Measurements from ENCODE around the gene SNAI3. TPM values are rescaled to one million over a fixed set of nuclear protein-coding genes. Genes with fewer than 3 reads are reported as not detected.

SNAI3 gene
- total and polyA plus RNA-seq, 2 experiments from 2014 or later, result 10.3 to 19.4 TPM

DNA sequence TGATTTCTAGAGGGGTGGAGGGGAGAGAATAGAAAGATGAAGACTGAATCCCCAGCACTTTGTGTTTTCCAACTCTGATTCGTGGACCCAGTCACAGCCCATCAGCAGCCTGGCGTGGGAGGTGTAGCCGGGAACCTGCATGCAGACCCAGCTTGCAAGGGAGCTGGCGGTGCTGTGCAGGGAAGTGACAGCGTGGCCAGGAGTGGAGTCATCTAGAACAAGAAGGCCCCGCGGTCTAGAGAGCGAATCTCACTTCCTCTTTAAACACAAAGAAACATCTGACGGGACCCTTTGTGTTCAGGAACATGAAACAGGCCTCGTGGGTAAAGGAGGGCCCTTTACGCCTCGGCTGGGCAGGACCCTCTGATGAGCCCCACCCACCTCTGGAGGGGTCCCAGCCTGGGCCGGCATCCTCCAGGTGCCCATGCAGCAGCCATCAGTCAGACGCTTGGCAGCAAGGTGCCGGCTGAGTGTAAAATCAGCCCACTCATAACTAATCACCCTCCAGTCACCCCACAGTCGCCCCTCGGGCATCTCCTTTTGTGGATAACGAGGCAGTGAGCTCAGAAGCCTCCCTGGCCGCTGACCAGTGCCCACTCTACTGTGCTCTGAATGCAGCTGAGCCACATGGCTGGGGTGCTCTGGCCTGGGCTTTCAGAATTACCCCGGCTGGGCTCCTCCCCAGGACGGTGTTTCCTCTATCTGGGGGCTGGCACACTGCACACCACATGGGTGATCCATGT is 4.4 kb downstream of the SNAI3 start:
- peaks cover 3% of the 10 kb centered on the region; the same call in 2 of the 3 replicates for H3K36me3 Mint-ChIP-seq (ENCODE audit: low read depth)
- peaks cover 20% of the 10 kb centered on the region for H3K27me3 Mint-ChIP-seq (ENCODE audit: insufficient read depth, low read depth, poor library complexity)
- no peak for ATAC-seq
- Histone ChIP-seq H3K36me3 (ENCODE audit: insufficient read depth) (no peaks in the 10 kb centered on the region; the same call in 1 of the 2 replicates), H4K20me1 (replicated peaks; ENCODE audit: insufficient read depth) (0 out of 2 replicates have a peak, but pooled peaks cover 5% of the 10 kb centered on the region), H3K4me3 (no peak overlapping the region), H2AFZ (no peak overlapping the region), H3K4me2 (no peak overlapping the region), H3F3A (replicated peaks; ENCODE audit: low read depth) (peaks cover 3% of the 10 kb centered on the region; the same call in 1 of the 2 replicates), H3K27me3 (ENCODE audit: insufficient read depth) (peaks cover 2% of the 10 kb centered on the region), H3K27ac (ENCODE audit: low read depth) (no peak overlapping the region), H3K79me2 (replicated peaks; ENCODE audit: insufficient read depth) (peaks cover 4% of the 10 kb centered on the region), H3K4me1 (ENCODE audit: insufficient read depth) (peaks cover 9% of the 10 kb centered on the region), H3K9me2 (ENCODE audit: insufficient read depth) (no peaks in the 10 kb centered on the region)
- H3K27ac Mint-ChIP-seq, result no peak overlapping the region
- no peak overlapping the region for H3K4me3 Mint-ChIP-seq
- no peaks in the 10 kb centered on the region for H3K9me3 Mint-ChIP-seq
- H3K4me1 Mint-ChIP-seq, result peaks cover 7% of the 10 kb centered on the region
- DNase-seq (ENCODE audit: low spot score), result no peak
- TF ChIP-seq JUNB (IDR thresholded peaks at IDR 0.05; ENCODE audit: unreplicated experiment) (no peak), ZNF331 (CRISPR knock-in tag; IDR thresholded peaks at IDR 0.05; ENCODE audit: low read depth) (no peak), EZH2 (IDR thresholded peaks at IDR 0.05; ENCODE audit: low read depth, unreplicated experiment) (no peak), ZNF462 (CRISPR knock-in tag; IDR thresholded peaks at IDR 0.05) (no peak), CREB1 (CRISPR knock-in tag; IDR thresholded peaks at IDR 0.05; ENCODE audit: low read depth) (no peak), NANOG (IDR thresholded peaks at IDR 0.05; ENCODE audit: borderline replicate concordance) (no peak), ZNF114 (CRISPR knock-in tag; IDR thresholded peaks at IDR 0.05) (no peak), STAT1 (IDR thresholded peaks at IDR 0.05; ENCODE audit: unreplicated experiment) (no peak)
- TF ChIP-seq, protein P1, sequence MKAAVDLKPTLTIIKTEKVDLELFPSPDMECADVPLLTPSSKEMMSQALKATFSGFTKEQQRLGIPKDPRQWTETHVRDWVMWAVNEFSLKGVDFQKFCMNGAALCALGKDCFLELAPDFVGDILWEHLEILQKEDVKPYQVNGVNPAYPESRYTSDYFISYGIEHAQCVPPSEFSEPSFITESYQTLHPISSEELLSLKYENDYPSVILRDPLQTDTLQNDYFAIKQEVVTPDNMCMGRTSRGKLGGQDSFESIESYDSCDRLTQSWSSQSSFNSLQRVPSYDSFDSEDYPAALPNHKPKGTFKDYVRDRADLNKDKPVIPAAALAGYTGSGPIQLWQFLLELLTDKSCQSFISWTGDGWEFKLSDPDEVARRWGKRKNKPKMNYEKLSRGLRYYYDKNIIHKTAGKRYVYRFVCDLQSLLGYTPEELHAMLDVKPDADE (IDR thresholded peaks at IDR 0.05), result no peak
- TF ChIP-seq, protein P2, sequence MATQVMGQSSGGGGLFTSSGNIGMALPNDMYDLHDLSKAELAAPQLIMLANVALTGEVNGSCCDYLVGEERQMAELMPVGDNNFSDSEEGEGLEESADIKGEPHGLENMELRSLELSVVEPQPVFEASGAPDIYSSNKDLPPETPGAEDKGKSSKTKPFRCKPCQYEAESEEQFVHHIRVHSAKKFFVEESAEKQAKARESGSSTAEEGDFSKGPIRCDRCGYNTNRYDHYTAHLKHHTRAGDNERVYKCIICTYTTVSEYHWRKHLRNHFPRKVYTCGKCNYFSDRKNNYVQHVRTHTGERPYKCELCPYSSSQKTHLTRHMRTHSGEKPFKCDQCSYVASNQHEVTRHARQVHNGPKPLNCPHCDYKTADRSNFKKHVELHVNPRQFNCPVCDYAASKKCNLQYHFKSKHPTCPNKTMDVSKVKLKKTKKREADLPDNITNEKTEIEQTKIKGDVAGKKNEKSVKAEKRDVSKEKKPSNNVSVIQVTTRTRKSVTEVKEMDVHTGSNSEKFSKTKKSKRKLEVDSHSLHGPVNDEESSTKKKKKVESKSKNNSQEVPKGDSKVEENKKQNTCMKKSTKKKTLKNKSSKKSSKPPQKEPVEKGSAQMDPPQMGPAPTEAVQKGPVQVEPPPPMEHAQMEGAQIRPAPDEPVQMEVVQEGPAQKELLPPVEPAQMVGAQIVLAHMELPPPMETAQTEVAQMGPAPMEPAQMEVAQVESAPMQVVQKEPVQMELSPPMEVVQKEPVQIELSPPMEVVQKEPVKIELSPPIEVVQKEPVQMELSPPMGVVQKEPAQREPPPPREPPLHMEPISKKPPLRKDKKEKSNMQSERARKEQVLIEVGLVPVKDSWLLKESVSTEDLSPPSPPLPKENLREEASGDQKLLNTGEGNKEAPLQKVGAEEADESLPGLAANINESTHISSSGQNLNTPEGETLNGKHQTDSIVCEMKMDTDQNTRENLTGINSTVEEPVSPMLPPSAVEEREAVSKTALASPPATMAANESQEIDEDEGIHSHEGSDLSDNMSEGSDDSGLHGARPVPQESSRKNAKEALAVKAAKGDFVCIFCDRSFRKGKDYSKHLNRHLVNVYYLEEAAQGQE (IDR thresholded peaks at IDR 0.05; ENCODE audit: unreplicated experiment), result no peak

Measured in GM23338 (cell line).